ENCODE data around the gene PIGC. TPM values are rescaled to one million over a fixed set of nuclear protein-coding genes. Genes with fewer than 3 reads are reported as not detected.

Gene PIGC
- total RNA-seq, 1 donor from 2014 or later, result 28.0 TPM

DNA sequence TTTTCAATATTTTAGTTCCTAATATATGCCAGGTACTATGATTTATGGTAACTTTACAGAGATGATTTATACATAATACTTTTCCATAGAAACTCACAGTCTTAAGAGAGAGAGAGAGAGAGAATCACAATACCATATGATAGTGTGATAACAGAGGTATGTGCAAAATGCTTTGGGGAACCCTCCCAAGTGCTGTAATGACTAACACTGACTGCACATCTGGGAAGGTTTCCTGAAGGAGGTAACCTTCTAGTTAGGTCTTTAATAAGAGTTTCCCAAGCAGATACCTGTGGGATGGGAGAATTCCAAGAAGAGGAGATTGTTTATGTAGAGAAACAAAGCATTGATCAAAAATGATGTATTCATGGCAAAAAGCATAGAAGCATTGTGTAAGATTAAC lies 34.6 kb upstream of the PIGC start:
- TF ChIP-seq, protein P1, sequence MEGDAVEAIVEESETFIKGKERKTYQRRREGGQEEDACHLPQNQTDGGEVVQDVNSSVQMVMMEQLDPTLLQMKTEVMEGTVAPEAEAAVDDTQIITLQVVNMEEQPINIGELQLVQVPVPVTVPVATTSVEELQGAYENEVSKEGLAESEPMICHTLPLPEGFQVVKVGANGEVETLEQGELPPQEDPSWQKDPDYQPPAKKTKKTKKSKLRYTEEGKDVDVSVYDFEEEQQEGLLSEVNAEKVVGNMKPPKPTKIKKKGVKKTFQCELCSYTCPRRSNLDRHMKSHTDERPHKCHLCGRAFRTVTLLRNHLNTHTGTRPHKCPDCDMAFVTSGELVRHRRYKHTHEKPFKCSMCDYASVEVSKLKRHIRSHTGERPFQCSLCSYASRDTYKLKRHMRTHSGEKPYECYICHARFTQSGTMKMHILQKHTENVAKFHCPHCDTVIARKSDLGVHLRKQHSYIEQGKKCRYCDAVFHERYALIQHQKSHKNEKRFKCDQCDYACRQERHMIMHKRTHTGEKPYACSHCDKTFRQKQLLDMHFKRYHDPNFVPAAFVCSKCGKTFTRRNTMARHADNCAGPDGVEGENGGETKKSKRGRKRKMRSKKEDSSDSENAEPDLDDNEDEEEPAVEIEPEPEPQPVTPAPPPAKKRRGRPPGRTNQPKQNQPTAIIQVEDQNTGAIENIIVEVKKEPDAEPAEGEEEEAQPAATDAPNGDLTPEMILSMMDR (IDR thresholded peaks at IDR 0.05; ENCODE audit: insufficient read depth, low read length, poor library complexity, severe bottlenecking), result no peak
- DNase-seq (ENCODE audit: low read depth), result no peak
- H3K36me3 ChIP-seq (ENCODE audit: control insufficient read depth, insufficient read depth, low read length), result no peaks in the 10 kb centered on the region
- no peaks in the 10 kb centered on the region for H3K27me3 ChIP-seq (ENCODE audit: control insufficient read depth, insufficient read depth, low read length)
- H3K4me3 ChIP-seq (ENCODE audit: low read depth, low read length), result no peak overlapping the region

DNA sequence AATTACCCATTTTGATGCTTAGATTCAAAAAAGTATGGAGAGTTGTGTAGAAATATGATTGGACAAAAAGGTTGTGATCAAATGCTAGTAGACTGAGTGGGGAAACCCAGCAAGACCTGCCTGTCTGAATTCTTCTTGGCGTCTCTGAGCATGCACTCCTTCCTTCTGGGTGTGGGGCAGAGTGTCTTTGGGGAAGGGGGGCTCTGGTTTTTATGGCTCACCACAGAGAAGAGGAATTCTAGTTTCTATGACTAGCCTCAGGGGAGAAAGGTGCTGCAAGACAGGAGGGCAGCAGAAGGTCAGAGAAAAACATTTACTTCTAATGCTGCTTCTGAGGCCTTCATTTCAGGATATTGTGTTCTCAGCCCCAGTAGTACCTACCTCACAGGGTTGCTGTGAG lies 33.9 kb upstream of the PIGC start:
- Histone ChIP-seq H3K4me3 (ENCODE audit: low read depth, low read length) (no peak overlapping the region), H3K27me3 (ENCODE audit: control insufficient read depth, insufficient read depth, low read length) (no peaks in the 10 kb centered on the region), H3K36me3 (ENCODE audit: control insufficient read depth, insufficient read depth, low read length) (no peaks in the 10 kb centered on the region)
- no peak for DNase-seq (ENCODE audit: low read depth)
- TF ChIP-seq, protein P1 (IDR thresholded peaks at IDR 0.05; ENCODE audit: insufficient read depth, low read length, poor library complexity, severe bottlenecking), result no peak

DNA sequence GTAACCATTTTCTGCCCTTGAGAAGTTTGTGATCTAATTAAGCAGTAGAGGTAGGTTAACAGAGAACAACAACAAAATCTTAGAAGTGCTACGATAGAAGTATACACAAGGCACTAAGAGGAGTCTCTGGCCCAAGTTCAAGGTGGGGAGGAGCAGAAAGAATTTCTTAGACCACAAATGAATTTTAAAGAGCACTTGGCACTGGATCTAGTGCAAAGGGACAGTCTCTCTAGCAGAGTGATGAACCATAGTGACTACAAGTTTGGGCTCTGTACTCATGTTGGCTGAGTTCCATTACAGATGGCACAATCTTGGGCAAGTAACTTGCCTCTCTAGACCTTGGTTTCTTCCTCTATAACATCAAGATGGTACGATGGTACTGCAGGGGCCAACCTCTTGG lies 33.3 kb upstream of the PIGC start:
- Histone ChIP-seq H3K27me3 (ENCODE audit: control insufficient read depth, insufficient read depth, low read length) (no peaks in the 10 kb centered on the region), H3K4me3 (ENCODE audit: low read depth, low read length) (no peak overlapping the region), H3K36me3 (ENCODE audit: control insufficient read depth, insufficient read depth, low read length) (no peaks in the 10 kb centered on the region)
- no peak for DNase-seq (ENCODE audit: low read depth)
- TF ChIP-seq, protein P1 (IDR thresholded peaks at IDR 0.05; ENCODE audit: insufficient read depth, low read length, poor library complexity, severe bottlenecking), result no peak

DNA sequence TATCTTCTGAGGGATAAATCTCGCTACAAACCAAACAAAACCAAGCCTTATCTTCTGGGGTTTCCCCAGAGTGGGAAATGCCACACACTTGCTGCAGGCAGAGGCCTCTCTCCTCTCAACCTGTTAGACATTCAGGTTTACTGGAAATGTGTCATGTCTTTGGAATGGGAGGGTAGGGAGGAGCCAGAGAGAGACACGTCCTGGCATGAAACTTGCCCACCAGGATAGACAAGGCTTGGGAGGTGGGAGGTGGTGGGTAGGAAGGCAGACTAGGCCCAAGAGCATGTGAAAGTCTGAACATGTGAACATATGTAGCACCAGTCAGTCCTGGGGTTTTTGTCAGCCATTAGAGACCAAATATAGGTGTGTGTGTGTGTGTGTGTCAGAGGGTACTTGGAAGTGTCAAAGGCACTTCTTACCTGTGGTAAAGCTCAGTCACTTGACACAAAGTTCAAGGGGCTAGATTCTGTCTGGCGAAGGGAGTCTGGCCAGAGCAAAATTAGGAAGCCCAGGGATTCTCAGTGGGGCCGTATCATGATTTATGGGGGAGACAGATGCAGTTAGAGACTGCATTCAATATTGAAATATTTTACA lies 32.4 kb upstream of the PIGC start:
- Histone ChIP-seq H3K27me3 (ENCODE audit: control insufficient read depth, insufficient read depth, low read length) (no peaks in the 10 kb centered on the region), H3K4me3 (ENCODE audit: low read depth, low read length) (no peak overlapping the region), H3K36me3 (ENCODE audit: control insufficient read depth, insufficient read depth, low read length) (no peaks in the 10 kb centered on the region)
- peak; percentile 72 for DNase-seq (ENCODE audit: low read depth)
- TF ChIP-seq, protein P1 (IDR thresholded peaks at IDR 0.05; ENCODE audit: insufficient read depth, low read length, poor library complexity, severe bottlenecking), result no peak

DNA sequence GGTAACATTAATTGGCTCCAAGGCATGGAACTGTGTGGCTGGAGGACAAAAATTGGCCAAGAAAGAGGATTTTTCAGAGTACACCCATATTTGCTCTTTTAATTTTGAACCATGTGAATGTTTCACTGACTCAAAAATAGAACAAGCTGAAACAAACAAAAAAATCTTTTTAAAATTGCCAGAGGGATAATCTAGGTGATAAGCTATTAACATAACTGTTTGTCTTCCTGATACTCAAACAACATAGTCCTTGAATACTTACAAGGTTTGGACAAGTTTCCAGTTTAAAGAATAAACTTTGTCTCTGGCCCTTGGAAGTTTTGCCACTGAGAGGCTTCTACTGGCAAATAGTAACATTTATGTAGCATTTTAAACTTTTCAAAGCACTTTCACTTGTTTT lies 30.0 kb upstream of the PIGC start:
- Histone ChIP-seq H3K4me3 (ENCODE audit: low read depth, low read length) (no peak overlapping the region), H3K27me3 (ENCODE audit: control insufficient read depth, insufficient read depth, low read length) (no peaks in the 10 kb centered on the region), H3K36me3 (ENCODE audit: control insufficient read depth, insufficient read depth, low read length) (no peaks in the 10 kb centered on the region)
- no peak for DNase-seq (ENCODE audit: low read depth)
- TF ChIP-seq, protein P1 (IDR thresholded peaks at IDR 0.05; ENCODE audit: insufficient read depth, low read length, poor library complexity, severe bottlenecking), result no peak

DNA sequence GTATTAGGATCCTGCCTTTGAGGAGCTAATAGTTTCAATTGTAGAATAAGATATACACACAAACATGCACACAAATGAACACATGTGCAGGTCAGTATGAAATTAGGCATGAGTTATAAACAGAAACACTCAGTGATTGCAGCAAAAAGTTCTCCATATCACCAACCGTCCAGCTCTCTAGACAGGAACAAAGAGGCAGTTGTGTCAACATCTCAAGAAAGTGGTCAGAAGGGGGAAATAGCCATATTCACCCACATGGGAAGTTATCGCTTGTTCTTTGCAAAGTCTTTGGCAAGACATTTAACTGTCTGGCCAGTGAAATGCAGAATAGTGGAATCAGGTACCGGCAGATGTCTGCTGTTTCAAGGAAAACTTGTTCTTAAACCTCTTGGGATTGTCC lies 29.4 kb upstream of the PIGC start:
- no peaks in the 10 kb centered on the region for H3K27me3 ChIP-seq (ENCODE audit: control insufficient read depth, insufficient read depth, low read length)
- TF ChIP-seq, protein P1 (IDR thresholded peaks at IDR 0.05; ENCODE audit: insufficient read depth, low read length, poor library complexity, severe bottlenecking), result no peak
- H3K36me3 ChIP-seq (ENCODE audit: control insufficient read depth, insufficient read depth, low read length), result no peaks in the 10 kb centered on the region
- H3K4me3 ChIP-seq (ENCODE audit: low read depth, low read length), result no peak overlapping the region
- no peak for DNase-seq (ENCODE audit: low read depth)
